SK-N-MC (cell line): Measurements from ENCODE around the gene PLD1.

Experiments used
- EZH2 ChIP-seq: fragments of 200-600 bp; sonication (generic); IDR thresholded peaks from one replicate; pipeline ENCODE4 v1.6.1; 2017; ENCODE audit warnings: antibody characterized with exemption
- POLR2AphosphoS5 ChIP-seq: IDR thresholded peaks from 2 replicates; pipeline ENCODE4 v1.6.1; 2012; ENCODE audit warnings: mild to moderate bottlenecking, low read depth, low read length, borderline replicate concordance

DNA sequence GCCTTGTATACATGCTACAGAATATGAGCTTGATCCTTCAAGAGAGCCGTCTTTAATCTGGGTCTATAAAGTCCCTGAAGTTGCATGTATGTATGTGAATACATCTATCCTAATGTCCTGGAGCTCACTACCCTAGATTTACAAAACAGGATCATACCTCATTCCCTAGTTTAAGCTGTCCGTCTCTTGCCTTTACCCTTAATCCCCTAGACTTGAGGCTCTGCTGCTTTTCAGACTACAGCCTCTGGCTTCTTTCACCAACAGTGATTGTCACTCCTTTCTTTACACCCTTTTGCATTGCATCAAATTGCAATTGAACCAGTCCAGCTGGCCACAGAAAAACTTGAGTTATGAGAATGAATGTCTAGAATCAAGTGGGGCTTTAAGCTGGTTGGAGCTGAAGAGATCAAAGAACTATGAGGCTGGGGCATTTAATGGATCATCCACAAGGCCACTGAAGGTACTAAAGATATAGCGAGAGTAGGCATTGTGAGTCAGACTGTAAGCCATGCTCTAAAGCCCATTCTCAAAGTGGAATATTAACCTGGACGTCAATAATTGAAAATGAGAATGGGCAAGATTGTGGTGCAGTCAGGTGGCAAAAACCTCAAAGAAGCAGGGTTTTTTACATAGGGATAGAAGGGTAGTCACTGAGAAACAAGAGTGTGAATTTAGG, 12.3 kb upstream of the PLD1 start:
- TF ChIP-seq EZH2 (no peak), POLR2AphosphoS5 (no peak)
